GM21825 (cell line): ENCODE data around the gene HCFC1R1.

Experiments used
- ATAC-seq: cut with Tn5 transposase; IDR thresholded peaks from one replicate; pipeline ENCODE4 v1.9.1; 2021; ENCODE audit warnings: mild to moderate bottlenecking, moderate library complexity; ENCODE audit not compliant: unreplicated experiment

HCFC1R1 gene

GRCh38 chr16:2979669-2980226, 44.0 kb downstream of the HCFC1R1 start:
- ATAC-seq = peak; percentile 2

- ATAC-seq = no peak
Observed at GRCh38 chr16:2977440-2977839, 46.3 kb downstream of the HCFC1R1 start.

GRCh38 chr16:2976673-2977072, 47.1 kb downstream of the HCFC1R1 start:
- ATAC-seq = no peak

DNA sequence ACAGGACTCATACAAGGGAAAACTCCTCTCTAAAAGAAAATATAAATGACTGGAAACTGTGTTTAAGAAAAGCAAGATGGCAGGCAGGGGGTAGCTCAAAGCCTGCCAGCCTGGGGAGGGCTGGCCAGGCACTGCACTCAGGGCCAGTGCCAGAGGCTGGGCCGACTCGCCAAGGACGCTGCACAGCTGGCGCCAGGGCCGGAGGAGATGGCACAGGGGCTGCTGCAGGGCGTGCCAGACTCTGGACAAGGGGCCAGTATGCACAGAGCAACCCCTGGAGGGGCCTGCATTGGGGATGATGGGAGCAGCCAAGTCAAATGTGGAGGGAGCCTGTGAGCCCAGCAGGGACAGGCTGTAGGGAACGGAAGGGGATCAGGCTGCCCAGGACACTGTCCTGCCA, 47.5 kb downstream of the HCFC1R1 start:
- no peak for ATAC-seq

- no peak for ATAC-seq
Observed at GRCh38 chr16:2975161-2975795, 48.5 kb downstream of the HCFC1R1 start.

DNA sequence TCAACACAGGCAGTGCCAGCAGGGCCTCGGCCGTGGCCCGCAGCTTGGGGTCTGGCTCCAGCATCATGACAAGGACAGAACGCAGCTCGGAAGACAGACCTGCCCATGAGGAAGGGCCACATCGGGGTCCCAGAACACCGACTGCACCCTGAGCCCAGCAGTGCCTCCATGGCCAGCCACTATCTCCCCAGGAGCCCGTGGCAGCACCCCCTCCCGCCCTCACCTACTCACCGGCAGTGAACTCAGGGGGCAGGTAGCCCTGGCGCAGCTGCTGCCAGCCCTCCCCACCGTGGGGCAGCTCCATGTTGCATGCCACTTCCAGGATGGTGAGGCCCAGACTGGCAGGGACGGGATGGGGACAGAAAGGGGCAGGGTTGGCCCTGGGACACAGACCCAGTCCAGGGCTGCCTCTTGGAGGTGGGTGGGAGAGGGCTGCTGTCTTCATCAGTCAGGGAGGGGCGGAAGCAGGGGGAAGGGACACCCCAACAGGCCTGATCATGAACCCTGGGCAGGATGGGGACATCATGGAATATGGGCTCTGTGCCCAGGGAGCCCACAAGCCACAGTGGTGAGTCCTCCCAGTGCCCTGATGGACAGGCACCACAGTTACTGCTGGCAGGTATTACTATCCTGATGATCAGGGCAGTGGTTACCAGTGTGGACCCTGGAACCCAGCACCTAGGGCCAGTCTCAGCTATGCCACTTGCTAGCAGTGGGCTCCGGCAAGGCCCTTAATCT, 49.3 kb downstream of the HCFC1R1 start:
- no peak for ATAC-seq

GRCh38 chr16:2973605-2974318, 50.0 kb downstream of the HCFC1R1 start:
- ATAC-seq = no peak

DNA sequence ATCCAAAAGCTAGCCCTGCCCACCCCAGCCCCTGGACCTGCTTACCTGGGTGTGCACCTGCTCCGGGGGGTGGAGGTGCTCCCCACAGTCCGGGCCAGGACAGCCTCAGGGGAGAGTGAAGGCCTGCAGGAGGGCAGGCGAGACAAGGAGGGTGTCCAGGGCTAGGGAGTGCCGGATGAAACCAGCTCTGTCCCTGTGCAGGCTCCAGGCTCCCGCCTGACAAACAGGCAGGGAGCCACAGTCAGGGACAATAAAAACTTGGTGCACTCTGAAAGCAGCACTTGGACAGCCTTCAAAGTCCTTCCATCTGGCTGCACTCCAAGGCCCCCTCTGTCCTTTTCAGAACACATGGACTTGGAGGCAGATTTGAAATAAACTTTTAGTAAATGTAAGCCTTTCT, 50.6 kb downstream of the HCFC1R1 start:
- no peak for ATAC-seq
